Breast epithelium (tissue), 3 donors: ENCODE data around the gene FLNB.

Experiments used
- POLR2A ChIP-seq: fragments of 450-650 bp; IDR thresholded peaks from one replicate; pipeline ENCODE4 v1.6.1; 2016; ENCODE audit warnings: antibody characterized with exemption, mild to moderate bottlenecking, moderate library complexity
- TF ChIP-seq, protein P1 (sequence below), 3 donors: fragments of 450-650 bp; IDR thresholded peaks; one replicate each; pipeline ENCODE4 v1.5.1; 2016 to 2017; ENCODE audit warnings: antibody characterized with exemption in 3 of 3, mild to moderate bottlenecking in 3 of 3, moderate library complexity in 3 of 3

DNA sequence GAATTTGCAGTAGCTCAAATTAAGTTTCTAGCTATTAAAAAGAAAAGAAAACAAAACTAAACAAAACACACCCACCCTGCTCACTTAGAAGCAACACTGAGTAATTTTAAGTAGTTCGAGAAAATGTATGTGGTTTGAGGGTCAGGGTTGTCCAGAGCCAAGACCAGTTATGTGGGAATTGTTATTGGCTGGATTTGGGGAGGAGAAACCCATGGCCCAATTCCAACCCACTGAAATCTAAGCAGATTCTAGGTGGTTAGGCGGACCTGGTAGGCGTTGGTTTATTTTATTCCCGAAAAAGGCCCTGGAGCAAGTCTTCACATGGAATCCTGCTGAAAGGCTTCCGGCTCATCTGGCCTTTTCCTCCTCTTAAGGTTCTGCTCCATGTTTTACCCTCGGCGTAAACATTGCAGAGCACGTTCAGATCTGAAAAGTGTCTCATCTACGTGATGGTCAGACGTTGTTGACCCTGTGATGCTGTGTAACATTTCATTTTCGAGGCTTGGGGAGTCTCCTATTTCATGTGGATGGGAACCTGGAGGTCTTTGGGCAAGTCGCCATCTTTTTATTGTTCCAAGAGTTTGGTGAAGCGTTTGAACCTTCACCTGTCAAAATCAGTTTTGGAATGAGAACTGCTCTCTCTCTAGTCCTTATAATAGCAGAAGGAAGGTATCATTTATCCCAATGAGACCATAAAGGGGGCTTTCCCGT, 64.0 kb downstream of the FLNB start:
- no peak for TF ChIP-seq POLR2A
- TF ChIP-seq, protein P1, sequence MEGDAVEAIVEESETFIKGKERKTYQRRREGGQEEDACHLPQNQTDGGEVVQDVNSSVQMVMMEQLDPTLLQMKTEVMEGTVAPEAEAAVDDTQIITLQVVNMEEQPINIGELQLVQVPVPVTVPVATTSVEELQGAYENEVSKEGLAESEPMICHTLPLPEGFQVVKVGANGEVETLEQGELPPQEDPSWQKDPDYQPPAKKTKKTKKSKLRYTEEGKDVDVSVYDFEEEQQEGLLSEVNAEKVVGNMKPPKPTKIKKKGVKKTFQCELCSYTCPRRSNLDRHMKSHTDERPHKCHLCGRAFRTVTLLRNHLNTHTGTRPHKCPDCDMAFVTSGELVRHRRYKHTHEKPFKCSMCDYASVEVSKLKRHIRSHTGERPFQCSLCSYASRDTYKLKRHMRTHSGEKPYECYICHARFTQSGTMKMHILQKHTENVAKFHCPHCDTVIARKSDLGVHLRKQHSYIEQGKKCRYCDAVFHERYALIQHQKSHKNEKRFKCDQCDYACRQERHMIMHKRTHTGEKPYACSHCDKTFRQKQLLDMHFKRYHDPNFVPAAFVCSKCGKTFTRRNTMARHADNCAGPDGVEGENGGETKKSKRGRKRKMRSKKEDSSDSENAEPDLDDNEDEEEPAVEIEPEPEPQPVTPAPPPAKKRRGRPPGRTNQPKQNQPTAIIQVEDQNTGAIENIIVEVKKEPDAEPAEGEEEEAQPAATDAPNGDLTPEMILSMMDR (IDR thresholded peaks at IDR 0.05), result no peak
